GM10248 (cell line): ENCODE results near the gene CPA1.

Experiments
- CTCF ChIA-PET: fragments of 300-600 bp; sonication (Branson Sonifier 250); formaldehyde crosslinking; extraction: SDS; loops from one replicate; lab custom pipeline; 2021; ENCODE audit warnings: antibody characterized with exemption; lab: Yijun Ruan, JAX
- POLR2A ChIA-PET: fragments of 350-650 bp; sonication (Branson Sonifier 250); formaldehyde crosslinking; extraction: SDS; loops from one replicate; lab custom pipeline; 2020; ENCODE audit warnings: antibody characterized with exemption; lab: Yijun Ruan, JAX
- DNase-seq: peaks from one replicate; pipeline ENCODE4 v3.0.0; 2012; ENCODE audit errors: extremely low spot score
- TF ChIP-seq, protein P1 (sequence below): IDR thresholded peaks from 2 replicates; pipeline ENCODE4 v1.5.1; 2012; ENCODE audit warnings: mild to moderate bottlenecking, low read depth; ENCODE audit errors: extremely low read depth, missing control alignments, control extremely low read depth

CPA1 gene

DNA sequence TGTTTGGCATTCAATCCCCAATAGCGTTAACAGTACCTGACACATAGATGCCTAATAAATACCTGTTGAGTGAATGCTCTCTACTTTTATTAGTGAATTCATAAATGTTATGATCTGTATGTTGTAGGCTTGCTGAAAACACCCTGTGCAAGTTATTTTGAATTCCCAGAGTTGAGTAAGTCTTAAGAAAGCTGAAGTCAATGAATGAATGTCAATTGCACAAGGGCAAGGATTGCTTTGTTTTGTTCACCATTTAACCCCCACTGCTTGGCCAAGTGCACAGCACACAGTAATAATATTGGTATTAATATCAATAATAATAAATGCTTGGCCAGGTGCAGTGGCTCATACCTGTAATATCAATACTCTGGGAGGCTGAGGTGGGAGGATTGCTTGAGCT is 10.2 kb downstream of the CPA1 start:
- CTCF ChIA-PET = interaction anchor here (1.1 to 1.2 kb wide), 2 partner anchors 13 to 23 kb away, joined by 3 read pairs; no protein-coding TSS in a partner anchor
- POLR2A ChIA-PET = no interaction called here
- DNase-seq = no peak
- TF ChIP-seq, protein P1, sequence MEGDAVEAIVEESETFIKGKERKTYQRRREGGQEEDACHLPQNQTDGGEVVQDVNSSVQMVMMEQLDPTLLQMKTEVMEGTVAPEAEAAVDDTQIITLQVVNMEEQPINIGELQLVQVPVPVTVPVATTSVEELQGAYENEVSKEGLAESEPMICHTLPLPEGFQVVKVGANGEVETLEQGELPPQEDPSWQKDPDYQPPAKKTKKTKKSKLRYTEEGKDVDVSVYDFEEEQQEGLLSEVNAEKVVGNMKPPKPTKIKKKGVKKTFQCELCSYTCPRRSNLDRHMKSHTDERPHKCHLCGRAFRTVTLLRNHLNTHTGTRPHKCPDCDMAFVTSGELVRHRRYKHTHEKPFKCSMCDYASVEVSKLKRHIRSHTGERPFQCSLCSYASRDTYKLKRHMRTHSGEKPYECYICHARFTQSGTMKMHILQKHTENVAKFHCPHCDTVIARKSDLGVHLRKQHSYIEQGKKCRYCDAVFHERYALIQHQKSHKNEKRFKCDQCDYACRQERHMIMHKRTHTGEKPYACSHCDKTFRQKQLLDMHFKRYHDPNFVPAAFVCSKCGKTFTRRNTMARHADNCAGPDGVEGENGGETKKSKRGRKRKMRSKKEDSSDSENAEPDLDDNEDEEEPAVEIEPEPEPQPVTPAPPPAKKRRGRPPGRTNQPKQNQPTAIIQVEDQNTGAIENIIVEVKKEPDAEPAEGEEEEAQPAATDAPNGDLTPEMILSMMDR = no peak

DNA sequence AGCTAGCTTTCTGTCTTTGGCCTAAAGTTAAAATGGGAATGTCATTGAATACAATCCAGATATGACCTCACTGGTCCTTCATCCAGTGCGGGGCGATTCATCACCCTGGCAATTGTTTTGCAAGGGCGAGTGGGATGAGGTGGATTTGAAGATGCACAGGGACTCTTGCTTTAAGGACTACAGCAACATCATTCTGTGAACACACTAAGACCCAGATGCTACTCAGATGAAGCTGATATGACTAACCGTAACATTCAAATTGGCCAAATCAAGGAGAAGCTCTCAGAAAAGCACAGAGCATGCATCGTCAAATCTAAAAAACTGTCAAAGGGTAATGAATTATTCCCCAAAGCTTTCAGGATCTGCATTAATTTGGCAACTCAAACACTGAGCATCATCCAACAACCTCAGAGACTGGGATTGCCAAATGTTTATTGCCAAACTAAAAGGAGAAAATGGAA is 12.8 kb downstream of the CPA1 start:
- TF ChIP-seq, protein P1 = no peak
- DNase-seq = no peak
- POLR2A ChIA-PET = no interaction called here

DNA sequence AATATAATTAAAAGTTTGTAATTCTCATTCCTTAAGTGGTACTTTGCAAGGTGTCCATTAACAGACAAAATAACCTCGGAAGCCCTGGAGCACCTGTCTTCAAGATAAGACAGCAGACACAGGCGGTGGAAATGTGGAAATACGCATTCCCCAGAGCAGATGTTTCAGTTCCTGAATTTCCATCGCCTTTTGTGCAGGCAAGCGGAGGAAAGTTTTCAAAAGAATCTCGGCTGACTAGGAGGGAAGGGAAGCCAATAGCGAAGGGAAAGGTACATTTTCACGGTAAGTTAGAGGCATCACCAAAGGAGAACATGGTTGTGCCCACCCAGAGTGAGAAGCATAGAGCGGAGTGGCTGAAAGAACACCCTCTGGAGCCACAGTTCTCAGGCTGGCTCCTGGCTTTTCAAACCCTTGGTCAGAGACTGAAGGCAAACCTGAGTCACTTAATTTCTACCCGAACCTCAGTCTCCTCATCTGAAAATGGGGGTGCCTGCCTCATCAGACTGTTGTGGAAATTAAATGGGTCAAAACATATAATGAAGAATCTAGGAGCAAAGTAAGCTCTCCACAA is 13.6 kb downstream of the CPA1 start:
- ChIA-PET CTCF (interaction anchor here (1.0 to 1.3 kb wide), 2 partner anchors 9 to 19 kb away, joined by 3 to 4 read pairs; no protein-coding TSS in a partner anchor), POLR2A (no interaction called here)
- no peak for DNase-seq
- TF ChIP-seq, protein P1 = no peak

More for the DNA sequence above, 12.8 kb downstream of the CPA1 start:
- CTCF ChIA-PET = interaction anchor here (1.0 kb wide), 2 partner anchors 8 to 21 kb away, joined by 3 to 4 read pairs; no protein-coding TSS in a partner anchor

DNA sequence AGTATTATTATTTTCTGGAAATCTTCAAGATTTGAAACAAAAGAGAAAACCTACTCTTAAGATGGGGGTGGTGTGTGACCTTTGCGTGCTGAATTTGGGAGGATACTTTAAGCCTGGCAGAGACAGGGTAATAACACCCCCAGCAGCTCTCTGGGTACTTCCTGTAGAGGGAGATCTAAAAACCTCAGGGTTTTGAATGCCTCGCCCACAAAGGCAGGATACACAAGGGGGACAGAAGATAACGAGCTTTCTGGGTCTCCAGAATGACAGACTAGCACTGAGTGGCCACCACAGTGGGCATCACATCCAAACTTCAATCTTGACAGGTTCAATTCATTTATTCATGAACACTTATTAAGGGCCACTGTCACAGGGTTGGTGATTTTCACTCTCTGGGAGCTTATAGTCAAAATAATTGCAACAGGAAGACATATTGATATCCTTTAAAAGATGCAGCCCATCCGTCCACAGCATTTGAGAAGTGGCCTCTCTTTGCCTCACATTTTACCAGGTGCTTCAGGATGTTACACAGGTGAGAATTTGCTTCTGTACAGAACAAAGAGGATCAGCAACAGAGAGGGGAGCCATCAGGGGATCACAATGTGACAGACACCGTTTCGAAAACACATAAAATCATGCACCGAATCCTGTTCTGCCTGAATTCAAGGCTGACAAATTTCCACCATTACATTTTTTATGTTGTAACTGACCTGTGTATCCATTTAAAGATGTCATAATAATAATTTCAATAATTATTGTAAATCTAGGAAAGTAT is 14.3 kb downstream of the CPA1 start:
- ChIA-PET CTCF (interaction anchor here (1.3 kb wide), 1 partner anchor 18 kb away, joined by 4 read pairs; no protein-coding TSS in a partner anchor), POLR2A (no interaction called here)
- TF ChIP-seq, protein P1 = no peak
- no peak for DNase-seq

DNA sequence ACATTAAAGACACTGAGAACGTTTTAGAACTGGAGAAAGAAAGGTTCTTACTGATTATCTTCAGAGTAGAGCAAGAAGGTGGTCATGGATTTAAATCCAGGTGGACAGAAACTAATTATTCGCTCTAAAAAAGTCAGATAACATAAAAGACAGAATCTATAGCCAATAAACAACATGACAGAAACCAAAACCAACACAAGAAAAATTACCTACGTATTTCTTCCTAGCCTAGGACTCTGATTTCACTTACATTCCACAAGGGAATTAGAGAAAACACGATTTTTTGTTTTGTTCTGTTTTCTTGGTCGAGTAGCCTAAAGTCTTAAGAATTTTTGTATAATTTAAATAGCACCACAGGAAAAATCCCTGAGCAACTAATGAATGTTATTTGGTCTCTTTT is 15.1 kb downstream of the CPA1 start:
- ChIA-PET POLR2A (no interaction called here), CTCF (no interaction called here)
- DNase-seq = no peak
- TF ChIP-seq, protein P1 = no peak

DNA sequence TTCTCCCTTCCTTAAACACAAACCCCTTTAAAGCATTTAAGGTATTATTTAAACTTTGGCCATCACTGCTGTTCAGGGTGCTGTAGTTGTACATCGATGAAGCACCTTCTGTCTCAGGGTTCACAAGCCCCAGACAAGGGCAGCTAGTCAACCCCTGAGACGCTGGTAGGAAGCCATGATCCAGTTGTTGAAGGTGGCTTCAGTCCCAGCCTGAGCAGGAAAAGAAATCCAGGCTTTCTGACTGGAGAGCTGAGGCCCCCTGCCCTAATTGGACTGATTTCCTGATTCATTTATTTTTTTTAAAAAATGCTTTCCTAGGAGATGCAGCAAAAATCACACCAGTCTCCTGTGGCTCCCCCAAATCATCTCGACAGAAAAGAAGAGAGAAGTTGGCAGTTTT is 15.8 kb downstream of the CPA1 start:
- ChIA-PET POLR2A (no interaction called here), CTCF (interaction anchor here (1.0 kb wide), 1 partner anchor 16 kb away, joined by 3 read pairs; no protein-coding TSS in a partner anchor)
- no peak for DNase-seq
- TF ChIP-seq, protein P1 = no peak
